Activated CD4-positive, alpha-beta T cell treated with anti-CD3 and anti-CD28 coated beads, Interleukin-2, amount 10 ng/mL, durations not matched to agents 24 days and 14 days (primary cell): ENCODE measurements around the gene DBP. TPM values are rescaled to one million over a fixed set of nuclear protein-coding genes. Genes with fewer than 3 reads are reported as not detected.

Source experiments
- DNase-seq: peaks from one replicate; pipeline ENCODE4 v3.0.0; 2022
- H3K27ac Mint-ChIP-seq: one replicate; pipeline ENCODE4 v1.8.0; 2022; ENCODE audit warnings: mild to moderate bottlenecking, mixed read lengths
- H3K27me3 Mint-ChIP-seq: one replicate; pipeline ENCODE4 v1.8.0; 2022; ENCODE audit warnings: mixed read lengths
- H3K36me3 Mint-ChIP-seq: one replicate; pipeline ENCODE4 v1.8.0; 2022; ENCODE audit warnings: low read depth, mild to moderate bottlenecking, mixed read lengths
- H3K4me1 Mint-ChIP-seq: one replicate; pipeline ENCODE4 v1.8.0; 2021; ENCODE audit warnings: mixed read lengths
- H3K4me3 Mint-ChIP-seq: one replicate; pipeline ENCODE4 v1.8.0; 2022; ENCODE audit warnings: mild to moderate bottlenecking, moderate library complexity, mixed read lengths
- H3K9me3 Mint-ChIP-seq: one replicate; pipeline ENCODE4 v1.8.0; 2021; ENCODE audit warnings: mixed read lengths
- intact Hi-C: fragments of 100-400 bp; cut with micrococcal nuclease; formaldehyde crosslinking; loops from one replicate; pipeline ENCODE4 v1.15.1; 2023
- total RNA-seq: library from RNA; stranded (reverse); gene quantifications from 2 replicates; pipeline ENCODE4 v1.2.3, GENCODE V29; 2022

Gene DBP
- total RNA-seq, 1 donor from 2014 or later = 11.2 TPM

GRCh38 chr19:48614436-48615230 lies 22.5 kb downstream of the DBP start, which contains the start of gene FAM83E:
TSS of gene FAM83E (minus strand) at chr19:48615076. CDS start at chr19:48613372, 1,704 bp downstream.
- peaks cover 54% of the 10 kb centered on the region for H3K36me3 Mint-ChIP-seq
- H3K4me3 Mint-ChIP-seq = peak within 1 kb of the TSS; percentile 30
- intact Hi-C loops = no loop called here
- no peak within 1 kb of the TSS for H3K27ac Mint-ChIP-seq
- no peaks in the 10 kb centered on the region for H3K9me3 Mint-ChIP-seq
- H3K27me3 Mint-ChIP-seq = no peaks in the 10 kb centered on the region
- no peak for DNase-seq
- peaks cover 15% of the 10 kb centered on the region for H3K4me1 Mint-ChIP-seq

DNA sequence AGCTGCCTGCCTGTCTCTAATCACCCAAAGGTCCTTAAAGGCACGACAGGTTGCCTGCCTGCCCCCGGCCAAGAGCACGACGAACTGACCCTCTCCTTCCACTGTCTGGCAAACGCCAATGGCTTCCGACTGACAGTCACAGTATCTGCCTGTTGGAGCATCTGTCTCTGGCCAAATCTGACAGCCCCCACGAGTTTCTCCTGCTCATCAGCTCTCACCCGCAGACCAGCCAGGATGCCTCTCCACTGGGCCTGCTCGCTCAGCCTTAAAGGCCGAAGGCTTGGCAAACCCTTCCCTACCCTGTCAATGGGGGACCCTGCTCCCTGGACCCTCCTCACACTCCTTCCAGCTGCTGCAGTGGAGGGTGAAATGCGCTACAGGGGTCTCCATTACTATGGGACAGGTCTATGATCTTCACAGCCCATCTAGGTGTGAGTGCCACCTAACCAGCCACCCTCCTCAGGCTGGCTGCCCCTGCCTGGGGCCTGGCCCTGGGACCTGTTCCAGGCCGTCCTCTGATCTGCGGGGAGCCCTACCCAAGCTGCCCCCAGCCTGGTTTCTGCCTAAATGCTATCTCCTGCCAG lies 23.2 kb downstream of the DBP start:
- no peaks in the 10 kb centered on the region for H3K9me3 Mint-ChIP-seq
- intact Hi-C loops = no loop called here
- H3K27me3 Mint-ChIP-seq = no peaks in the 10 kb centered on the region
- peak overlapping the region; percentile 34 for H3K27ac Mint-ChIP-seq
- H3K4me3 Mint-ChIP-seq = no peak overlapping the region
- peaks cover 13% of the 10 kb centered on the region for H3K4me1 Mint-ChIP-seq
- peaks cover 50% of the 10 kb centered on the region for H3K36me3 Mint-ChIP-seq
- no peak for DNase-seq

DNA sequence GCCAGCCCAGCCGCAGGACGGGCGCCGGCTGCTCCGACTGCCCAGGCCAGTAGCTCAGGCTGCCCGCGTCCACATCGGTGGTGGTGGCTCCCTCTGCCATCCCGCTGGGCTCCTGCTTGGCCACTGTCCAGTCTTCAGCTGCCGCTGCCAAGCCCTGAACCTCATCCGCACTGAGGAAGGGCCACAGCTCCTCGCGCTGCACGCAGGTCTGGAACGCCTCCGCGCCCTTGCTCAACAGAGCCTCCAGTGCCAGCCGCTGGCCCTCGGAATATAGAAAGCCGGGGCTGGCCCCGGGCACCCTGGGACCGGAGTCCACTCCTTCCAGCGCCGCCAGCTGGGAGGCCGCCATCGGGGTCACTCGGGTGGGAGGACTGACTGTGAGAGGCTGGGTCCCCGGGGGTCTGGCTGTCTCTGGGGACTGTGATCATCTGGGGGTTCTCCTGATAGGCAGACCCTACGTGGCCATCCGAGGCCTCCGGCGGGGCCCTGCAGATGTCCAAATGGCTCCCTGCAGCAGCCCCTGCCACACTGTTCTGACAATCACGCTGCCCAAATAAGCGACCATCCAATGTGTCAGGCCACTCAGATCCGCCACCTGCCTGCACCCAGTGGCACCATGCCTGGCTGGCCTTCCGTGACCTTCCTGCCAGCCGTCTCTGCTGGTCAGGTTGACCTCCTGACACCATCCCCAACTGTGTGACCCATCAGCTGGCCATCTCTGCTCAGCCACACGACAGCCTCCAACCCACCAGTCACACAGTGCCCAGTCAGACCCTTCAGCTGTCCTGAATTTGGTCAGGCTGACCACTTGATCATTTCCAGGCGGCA lies 23.9 kb downstream of the DBP start:
- DNase-seq = no peak
- H3K27ac Mint-ChIP-seq = peak overlapping the region; percentile 34
- intact Hi-C loops = no loop called here
- H3K4me1 Mint-ChIP-seq = peaks cover 15% of the 10 kb centered on the region
- H3K9me3 Mint-ChIP-seq = no peaks in the 10 kb centered on the region
- H3K36me3 Mint-ChIP-seq = peaks cover 43% of the 10 kb centered on the region
- H3K4me3 Mint-ChIP-seq = no peak overlapping the region
- no peaks in the 10 kb centered on the region for H3K27me3 Mint-ChIP-seq

- Mint-ChIP-seq H3K27ac (no peak overlapping the region), H3K9me3 (no peaks in the 10 kb centered on the region)
Measured at GRCh38 chr19:48611872-48612271, 25.3 kb downstream of the DBP start.

GRCh38 chr19:48609571-48610108 lies 27.5 kb downstream of the DBP start:
- H3K36me3 Mint-ChIP-seq = peaks cover 11% of the 10 kb centered on the region
- intact Hi-C loops = no loop called here
- H3K27me3 Mint-ChIP-seq = no peaks in the 10 kb centered on the region
- no peak overlapping the region for H3K27ac Mint-ChIP-seq
- H3K9me3 Mint-ChIP-seq = no peaks in the 10 kb centered on the region
- no peak overlapping the region for H3K4me3 Mint-ChIP-seq
- DNase-seq = no peak
- peaks cover 4% of the 10 kb centered on the region for H3K4me1 Mint-ChIP-seq

More at GRCh38 chr19:48611872-48612271, 25.3 kb downstream of the DBP start:
- no peak for DNase-seq
- H3K27me3 Mint-ChIP-seq = no peaks in the 10 kb centered on the region
- no peak overlapping the region for H3K4me3 Mint-ChIP-seq
- H3K36me3 Mint-ChIP-seq = peaks cover 29% of the 10 kb centered on the region
- intact Hi-C loops = no loop called here
- H3K4me1 Mint-ChIP-seq = peaks cover 11% of the 10 kb centered on the region

GRCh38 chr19:48608798-48609263 lies 28.3 kb downstream of the DBP start:
- Mint-ChIP-seq H3K4me3 (no peak overlapping the region), H3K36me3 (peaks cover 5% of the 10 kb centered on the region), H3K27me3 (no peaks in the 10 kb centered on the region), H3K4me1 (peaks cover 4% of the 10 kb centered on the region), H3K27ac (peak overlapping the region; percentile 43), H3K9me3 (no peaks in the 10 kb centered on the region)
- intact Hi-C loops = no loop called here
- peak; percentile 85 for DNase-seq

- Mint-ChIP-seq H3K27me3 (no peaks in the 10 kb centered on the region), H3K27ac (no peak overlapping the region), H3K36me3 (peaks cover 2% of the 10 kb centered on the region), H3K4me1 (peaks cover 4% of the 10 kb centered on the region), H3K9me3 (no peaks in the 10 kb centered on the region), H3K4me3 (no peak overlapping the region)
- no peak for DNase-seq
- intact Hi-C loops = no loop called here
Measured at GRCh38 chr19:48607359-48607755, 29.8 kb downstream of the DBP start.

GRCh38 chr19:48606463-48607358 lies 30.5 kb downstream of the DBP start, which contains the start of gene SPACA4:
TSS of gene SPACA4 (plus strand) at chr19:48606742. CDS start at chr19:48606979, 237 bp downstream.
- Mint-ChIP-seq H3K27me3 (no peaks in the 10 kb centered on the region), H3K9me3 (no peaks in the 10 kb centered on the region), H3K4me1 (peaks cover 6% of the 10 kb centered on the region), H3K4me3 (no peak within 1 kb of the TSS), H3K27ac (no peak within 1 kb of the TSS), H3K36me3 (peaks cover 2% of the 10 kb centered on the region)
- no peak for DNase-seq
- intact Hi-C loops = no loop called here

GRCh38 chr19:48603850-48604249 lies 33.3 kb downstream of the DBP start:
- H3K27ac Mint-ChIP-seq = no peak overlapping the region
- H3K4me1 Mint-ChIP-seq = peaks cover 5% of the 10 kb centered on the region
- intact Hi-C loops = no loop called here
- H3K9me3 Mint-ChIP-seq = no peaks in the 10 kb centered on the region
- no peaks in the 10 kb centered on the region for H3K27me3 Mint-ChIP-seq
- peaks cover 1% of the 10 kb centered on the region for H3K36me3 Mint-ChIP-seq
- H3K4me3 Mint-ChIP-seq = no peak overlapping the region
- no peak for DNase-seq

DNA sequence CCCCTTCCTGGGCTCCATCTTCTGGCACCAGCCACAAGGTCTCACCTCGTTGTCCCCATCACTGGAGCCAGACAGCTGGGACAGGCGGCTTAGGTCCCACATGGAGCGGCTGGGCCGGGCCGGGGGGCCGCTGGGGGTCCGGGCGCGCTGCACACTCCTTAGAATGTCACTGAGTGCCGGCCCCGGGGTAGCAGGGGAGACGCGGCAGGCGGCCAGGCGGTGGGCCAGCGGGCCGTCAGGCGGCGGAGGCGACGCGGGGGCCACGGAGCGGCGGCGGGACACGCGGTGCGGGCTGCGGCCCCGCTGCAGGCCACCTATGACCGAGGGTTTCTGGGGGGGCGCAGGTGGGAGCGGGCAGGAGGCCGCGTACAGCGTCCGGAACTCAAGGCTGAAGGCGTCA lies 33.7 kb downstream of the DBP start:
- DNase-seq = no peak
- H3K27me3 Mint-ChIP-seq = no peaks in the 10 kb centered on the region
- no peak overlapping the region for H3K27ac Mint-ChIP-seq
- intact Hi-C loops = no loop called here
- peaks cover 1% of the 10 kb centered on the region for H3K36me3 Mint-ChIP-seq
- H3K4me1 Mint-ChIP-seq = peaks cover 2% of the 10 kb centered on the region
- H3K9me3 Mint-ChIP-seq = no peaks in the 10 kb centered on the region
- no peak overlapping the region for H3K4me3 Mint-ChIP-seq

DNA sequence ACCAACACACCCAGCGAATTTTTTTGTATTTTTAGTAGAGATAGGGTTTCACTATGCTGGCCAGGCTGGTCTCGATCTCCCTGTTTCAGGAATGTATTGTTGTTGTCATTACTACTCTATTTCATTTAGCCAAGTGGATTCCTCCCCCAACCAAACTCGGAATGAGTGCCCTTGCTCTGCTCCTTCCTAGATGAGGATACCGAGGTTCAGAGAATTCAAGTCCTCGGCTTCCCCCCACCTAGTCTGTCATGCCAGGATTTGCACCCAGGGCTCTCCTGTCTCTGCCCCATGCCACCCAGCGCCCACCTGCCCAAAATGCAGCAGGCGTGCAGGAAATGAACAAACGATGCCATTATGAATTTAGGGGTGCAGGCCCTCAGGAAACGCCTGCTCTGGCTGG lies 34.2 kb downstream of the DBP start:
- no peak overlapping the region for H3K27ac Mint-ChIP-seq
- H3K4me1 Mint-ChIP-seq = peaks cover 2% of the 10 kb centered on the region
- H3K9me3 Mint-ChIP-seq = no peaks in the 10 kb centered on the region
- no peaks in the 10 kb centered on the region for H3K27me3 Mint-ChIP-seq
- DNase-seq = no peak
- H3K4me3 Mint-ChIP-seq = no peak overlapping the region
- intact Hi-C loops = no loop called here
- H3K36me3 Mint-ChIP-seq = peaks cover 1% of the 10 kb centered on the region

- no peaks in the 10 kb centered on the region for H3K27me3 Mint-ChIP-seq
- H3K27ac Mint-ChIP-seq = no peak overlapping the region
- DNase-seq = no peak
- H3K36me3 Mint-ChIP-seq = peaks cover 1% of the 10 kb centered on the region
- H3K4me3 Mint-ChIP-seq = no peak overlapping the region
- H3K4me1 Mint-ChIP-seq = peaks cover 4% of the 10 kb centered on the region
- no peaks in the 10 kb centered on the region for H3K9me3 Mint-ChIP-seq
- intact Hi-C loops = no loop called here
Measured at GRCh38 chr19:48600679-48601417, 36.3 kb downstream of the DBP start.
